H1 (cell line): ENCODE results near the gene DLGAP5. TPM values are rescaled to one million over a fixed set of nuclear protein-coding genes. Genes with fewer than 3 reads are reported as not detected.

Experiments
- CTCF ChIA-PET: fragments of 300-600 bp; sonication (Branson Sonifier 250); formaldehyde crosslinking; loops from one replicate; lab custom pipeline; 2021; ENCODE audit not compliant: partially characterized antibody; lab: Charles Lee
- POLR2A ChIA-PET: fragments of 300-600 bp; sonication (Branson Sonifier 250); formaldehyde crosslinking; loops from one replicate; lab custom pipeline; 2021; ENCODE audit warnings: inconsistent platforms; ENCODE audit not compliant: partially characterized antibody; lab: Charles Lee
- DNase-seq, 2 experiments: peaks; one replicate each; pipeline versions ENCODE4 v3.0.0 to v3.0.0-alpha.2; 2010 to 2022; ENCODE audit warnings: low spot score in 2 of 2, low read depth in 1 of 2, mixed read lengths in 1 of 2
- FAIRE-seq: peaks from 2 replicates; lab custom pipeline; 2011; peaks lifted over from hg19 to GRCh38; lab: Jason Lieb, UNC
- H2AFZ ChIP-seq: 2 replicates; pipeline ENCODE4 v1.8.1; 2012; ENCODE audit warnings: low read length, inconsistent platforms
- H2AK5ac ChIP-seq: 2 replicates; pipeline ENCODE4 v1.6.1; 2013; ENCODE audit warnings: low read depth, low read length
- H2BK120ac ChIP-seq: replicated peaks from 2 replicates; pipeline ENCODE3; 2013; ENCODE audit warnings: low read depth, low read length, inconsistent platforms
- H2BK12ac ChIP-seq: 2 replicates; pipeline ENCODE4 v1.6.1; 2013; ENCODE audit warnings: low read depth, low read length
- H2BK15ac ChIP-seq: 2 replicates; pipeline ENCODE4 v1.6.1; 2013; ENCODE audit warnings: low read length
- H2BK20ac ChIP-seq: 2 replicates; pipeline ENCODE4 v1.6.1; 2013; ENCODE audit warnings: low read length
- H2BK5ac ChIP-seq: 2 replicates; pipeline ENCODE4 v1.6.1; 2013; ENCODE audit warnings: low read depth, low read length
- H3K14ac ChIP-seq: 2 replicates; pipeline ENCODE4 v1.6.1; 2013; ENCODE audit warnings: inconsistent platforms; ENCODE audit not compliant: insufficient read length
- H3K18ac ChIP-seq: 2 replicates; pipeline ENCODE4 v1.6.1; 2013; ENCODE audit warnings: low read length; ENCODE audit errors: extremely low read depth
- H3K23ac ChIP-seq: 2 replicates; pipeline ENCODE4 v1.6.1; 2013; ENCODE audit warnings: inconsistent platforms; ENCODE audit not compliant: insufficient read length
- H3K23me2 ChIP-seq: 2 replicates; pipeline ENCODE4 v1.6.1; 2013; ENCODE audit warnings: low read depth, low read length
- H3K27ac ChIP-seq: 2 replicates; pipeline ENCODE4 v1.6.1; 2011; ENCODE audit warnings: low read depth, low read length, inconsistent platforms
- H3K27me3 ChIP-seq, 4 experiments: replicated peaks in 1 of 4; 1 replicate in 1 of 4; 2 replicates in 3 of 4; pipeline versions ENCODE4 v1.6.1 to v1.8.1; 2011 to 2013; ENCODE audit warnings: low read length in 3 of 4, mild to moderate bottlenecking in 3 of 4, inconsistent platforms in 2 of 4, mixed read lengths in 2 of 4, moderate library complexity in 1 of 4; ENCODE audit not compliant: control insufficient read depth in 3 of 4, insufficient read depth in 3 of 4; ENCODE audit errors: extremely low read depth in 1 of 4
- H3K36me3 ChIP-seq, 4 experiments: 2 replicates each; pipeline versions ENCODE4 v1.6.1 to v1.8.1; 2011 to 2013; ENCODE audit warnings: mild to moderate bottlenecking in 4 of 4, low read length in 3 of 4, moderate library complexity in 2 of 4, control low read depth in 1 of 4, inconsistent platforms in 1 of 4; ENCODE audit not compliant: insufficient read depth in 4 of 4, control insufficient read depth in 2 of 4
- H3K4ac ChIP-seq: replicated peaks from 2 replicates; pipeline ENCODE3; 2013; ENCODE audit warnings: low read length, low read depth, mixed read lengths, inconsistent platforms; ENCODE audit not compliant: insufficient read length
- H3K4me1 ChIP-seq, 4 experiments: replicated peaks in 1 of 4; 1 replicate in 1 of 4; 2 replicates in 3 of 4; pipeline versions ENCODE4 v1.6.1 to v1.8.1; 2011 to 2013; ENCODE audit warnings: low read length in 3 of 4, inconsistent platforms in 2 of 4, mixed read lengths in 1 of 4; ENCODE audit not compliant: insufficient read depth in 4 of 4, control insufficient read depth in 3 of 4
- H3K4me2 ChIP-seq, 2 experiments: 2 replicates each; pipeline versions ENCODE4 v1.6.1 to v1.8.1; 2011 to 2013; ENCODE audit warnings: low read depth in 2 of 2, low read length in 2 of 2, control low read depth in 1 of 2, inconsistent platforms in 1 of 2, mild to moderate bottlenecking in 1 of 2; ENCODE audit not compliant: insufficient read depth in 1 of 2
- H3K4me3 ChIP-seq, 4 experiments: fragments of 200-600, 300-600 bp in 1 of 4; sonication (generic), shearing (Covaris generic), sonication (Bioruptor Twin) in 1 of 4; 2 replicates each; pipeline versions ENCODE4 v1.5.1 to v1.8.1; 2011 to 2016; ENCODE audit warnings: low read length in 4 of 4, low read depth in 3 of 4, control low read depth in 2 of 4, inconsistent platforms in 2 of 4, mild to moderate bottlenecking in 2 of 4, mixed read lengths in 1 of 4, moderate library complexity in 1 of 4; ENCODE audit not compliant: insufficient read depth in 2 of 4; ENCODE audit errors: extremely low read depth in 1 of 4
- H3K56ac ChIP-seq: replicated peaks from 2 replicates; pipeline ENCODE3; 2013; ENCODE audit warnings: low read depth, mild to moderate bottlenecking, mixed read lengths, low read length, inconsistent platforms; ENCODE audit not compliant: insufficient read length
- H3K79me1 ChIP-seq: 2 replicates; pipeline ENCODE4 v1.6.1; 2013; ENCODE audit warnings: low read depth, low read length, control low read depth
- H3K79me2 ChIP-seq, 2 experiments: 2 replicates each; pipeline versions ENCODE4 v1.6.1 to v1.8.1; 2012 to 2013; ENCODE audit warnings: low read length in 2 of 2, mild to moderate bottlenecking in 2 of 2, inconsistent platforms in 1 of 2; ENCODE audit not compliant: insufficient read depth in 2 of 2, control insufficient read depth in 1 of 2
- H3K9ac ChIP-seq, 4 experiments: replicated peaks in 1 of 4; 1 replicate in 1 of 4; 2 replicates in 3 of 4; pipeline versions ENCODE4 v1.6.1 to v1.8.1; 2011 to 2013; ENCODE audit warnings: low read depth in 3 of 4, low read length in 3 of 4, control low read depth in 2 of 4, mild to moderate bottlenecking in 2 of 4, moderate library complexity in 2 of 4, inconsistent platforms in 1 of 4; ENCODE audit errors: extremely low read depth in 1 of 4
- H3K9me3 ChIP-seq, 2 experiments: 2 replicates each; pipeline versions ENCODE4 v1.6.1 to v1.8.1; 2012 to 2013; ENCODE audit warnings: mild to moderate bottlenecking in 2 of 2, moderate library complexity in 2 of 2, control low read depth in 1 of 2, inconsistent platforms in 1 of 2, low read depth in 1 of 2, low read length in 1 of 2, mixed read lengths in 1 of 2; ENCODE audit not compliant: insufficient read depth in 2 of 2
- H4K20me1 ChIP-seq, 2 experiments: replicated peaks in 1 of 2; 2 replicates each; pipeline versions ENCODE3 to v1.8.1; 2011 to 2013; ENCODE audit warnings: inconsistent platforms in 2 of 2, low read length in 2 of 2, mild to moderate bottlenecking in 1 of 2; ENCODE audit not compliant: insufficient read depth in 2 of 2, control insufficient read depth in 1 of 2
- H4K5ac ChIP-seq: 2 replicates; pipeline ENCODE4 v1.6.1; 2013; ENCODE audit warnings: low read length, low read depth, mixed read lengths, inconsistent platforms; ENCODE audit not compliant: insufficient read length
- H4K8ac ChIP-seq: 2 replicates; pipeline ENCODE4 v1.8.0; 2013; ENCODE audit warnings: mild to moderate bottlenecking, moderate library complexity, low read length, inconsistent platforms; ENCODE audit not compliant: insufficient read depth; ENCODE audit errors: extremely low read depth
- H4K91ac ChIP-seq: replicated peaks from 2 replicates; pipeline ENCODE3; 2013; ENCODE audit warnings: low read length, mixed read lengths, inconsistent platforms; ENCODE audit not compliant: insufficient read length
- CHD2 ChIP-seq: IDR thresholded peaks from 2 replicates; pipeline ENCODE4 v1.6.1; 2012; ENCODE audit warnings: low read length, improper control_type of control experiment
- SIX5 ChIP-seq: IDR thresholded peaks from 2 replicates; pipeline ENCODE4 v1.6.1; 2011; ENCODE audit warnings: mild to moderate bottlenecking, low read depth, low read length
- YY1 ChIP-seq: IDR thresholded peaks from 2 replicates; pipeline ENCODE4 v1.6.1; 2011; ENCODE audit warnings: low read depth, mild to moderate bottlenecking, low read length
- whole genome bisulfite sequencing, 2 experiments: shearing (Covaris generic) in 1 of 2; methylation state at CpG; one replicate each; pipeline versions ENCODE4 v1.1.6 to v1.1.7; 2013 to 2015; ENCODE audit warnings: low lambda C conversion rate in 2 of 2, mixed read lengths in 2 of 2, inconsistent platforms in 1 of 2, low coverage in 1 of 2, missing lambda C conversion rate in 1 of 2; ENCODE audit not compliant: insufficient replicate concordance in 2 of 2, insufficient coverage in 1 of 2, insufficient read length in 1 of 2; ENCODE audit errors: extremely low coverage in 1 of 2, missing lambda C conversion rate in 1 of 2; 5-methylcytosine and 5-hydroxymethylcytosine counted together
- polyA plus RNA-seq, 7 experiments: library from polyadenylated mRNA; depleted of rRNA in 3 of 7; stranded (reverse) in 5 of 7; unstranded in 2 of 7; fragments of >200 nt in 5 of 7; fragments of 200-250 nt in 2 of 7; gene quantifications; 1 replicate in 5 of 7; 2 replicates in 1 of 7; 4 replicates in 1 of 7; pipeline versions ENCODE4 v1.2.1 to v1.2.3, GENCODE V29; 2011 to 2013; ENCODE audit warnings: missing spikeins in 2 of 7, mixed read lengths in 2 of 7
- total RNA-seq: library from RNA; stranded (reverse); fragmentation: NEBNext Ultra II Directional; extraction: Animal tissue kit (Norgen Biotek cat#: 25700); gene quantifications from 2 replicates; pipeline ENCODE4 v1.2.1, GENCODE V29; 2021
- TF ChIP-seq, protein P1 (sequence below), 3 experiments: IDR thresholded peaks; 1 replicate in 2 of 3; 2 replicates in 1 of 3; pipeline versions ENCODE4 v1.5.1 to v1.6.1; 2011; ENCODE audit warnings: low read length in 3 of 3, mild to moderate bottlenecking in 3 of 3, inconsistent platforms in 2 of 3, low read depth in 1 of 3, moderate library complexity in 1 of 3; ENCODE audit not compliant: insufficient read depth in 1 of 3; ENCODE audit errors: control extremely low read depth in 1 of 3

DLGAP5 gene
- total and polyA plus RNA-seq, 2 of the 8 experiments (the other 6 are each of a cell fraction or from before 2014, with no cell fraction given), result 16.9 to 155 TPM

DNA sequence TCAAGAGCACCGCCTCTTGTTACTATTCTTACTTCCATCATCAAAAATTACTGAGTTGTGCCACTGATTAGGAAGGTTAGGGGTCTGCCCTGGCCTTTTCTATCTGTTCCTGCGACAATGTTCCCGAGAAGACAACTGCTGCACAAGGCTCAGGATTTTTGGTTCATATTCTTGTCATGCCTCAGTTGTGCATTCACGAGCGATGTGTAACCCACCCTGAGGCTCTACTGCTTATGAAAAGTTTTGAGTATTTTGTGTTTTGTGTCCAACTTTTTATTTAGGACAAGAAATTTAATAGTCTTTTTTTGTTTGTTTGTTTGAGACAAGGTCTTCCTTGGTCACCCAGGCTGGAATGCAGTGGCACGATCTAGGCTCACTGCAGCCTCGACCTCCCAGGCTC is 85.4 kb downstream of the DLGAP5 start:
- TF ChIP-seq YY1 (no peak), SIX5 (no peak), CHD2 (no peak)
- TF ChIP-seq, protein P1, sequence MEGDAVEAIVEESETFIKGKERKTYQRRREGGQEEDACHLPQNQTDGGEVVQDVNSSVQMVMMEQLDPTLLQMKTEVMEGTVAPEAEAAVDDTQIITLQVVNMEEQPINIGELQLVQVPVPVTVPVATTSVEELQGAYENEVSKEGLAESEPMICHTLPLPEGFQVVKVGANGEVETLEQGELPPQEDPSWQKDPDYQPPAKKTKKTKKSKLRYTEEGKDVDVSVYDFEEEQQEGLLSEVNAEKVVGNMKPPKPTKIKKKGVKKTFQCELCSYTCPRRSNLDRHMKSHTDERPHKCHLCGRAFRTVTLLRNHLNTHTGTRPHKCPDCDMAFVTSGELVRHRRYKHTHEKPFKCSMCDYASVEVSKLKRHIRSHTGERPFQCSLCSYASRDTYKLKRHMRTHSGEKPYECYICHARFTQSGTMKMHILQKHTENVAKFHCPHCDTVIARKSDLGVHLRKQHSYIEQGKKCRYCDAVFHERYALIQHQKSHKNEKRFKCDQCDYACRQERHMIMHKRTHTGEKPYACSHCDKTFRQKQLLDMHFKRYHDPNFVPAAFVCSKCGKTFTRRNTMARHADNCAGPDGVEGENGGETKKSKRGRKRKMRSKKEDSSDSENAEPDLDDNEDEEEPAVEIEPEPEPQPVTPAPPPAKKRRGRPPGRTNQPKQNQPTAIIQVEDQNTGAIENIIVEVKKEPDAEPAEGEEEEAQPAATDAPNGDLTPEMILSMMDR (IDR thresholded peaks at IDR 0.05; ENCODE audit: control extremely low read depth in 1 of 3, insufficient read depth in 1 of 3, low read depth in 1 of 3, low read length in 3 of 3), result no peak
- 96% methylated on average over 7 of the region's 7 CpGs; no CpG with 5 or more reads in 1 of the 2 experiments for WGBS, 2 experiments
- Histone ChIP-seq H3K36me3 (no peaks in the 10 kb centered on the region), H3K79me2 (no peaks in the 10 kb centered on the region), H4K8ac (no peak overlapping the region), H3K4me2 (no peak overlapping the region), H3K56ac (no peak overlapping the region), H3K4me1 (peaks cover 12 to 29% (median 17%) of the 10 kb centered on the region in 4 experiments; a peak in 6 of 7 replicates), H3K23me2 (no peaks in the 10 kb centered on the region), H4K20me1 (no peaks in the 10 kb centered on the region), H2BK15ac (no peak overlapping the region), H2AFZ (no peak overlapping the region), H2BK120ac (no peak overlapping the region), H2AK5ac (no peak overlapping the region), H3K79me1 (no peaks in the 10 kb centered on the region), H2BK20ac (no peak overlapping the region), H3K9me3 (no peaks in the 10 kb centered on the region), H3K27ac (no peak overlapping the region), H2BK5ac (no peak overlapping the region), H3K14ac (no peak overlapping the region), H3K9ac (no peak overlapping the region), H3K27me3 (no peaks in the 10 kb centered on the region), H3K4ac (no peak overlapping the region), H3K18ac (no peak overlapping the region), H3K4me3 (no peak overlapping the region), H3K23ac (no peak overlapping the region), H4K91ac (no peak overlapping the region), H4K5ac (no peak overlapping the region), H2BK12ac (no peak overlapping the region)
- ChIA-PET CTCF (no interaction called here), POLR2A (no interaction called here)
- no peak for FAIRE-seq
- DNase-seq, result no peak
